Fibroblast of skin of scalp (primary cell): ENCODE data around the gene NCCRP1. TPM values are rescaled to one million over a fixed set of nuclear protein-coding genes. Genes with fewer than 3 reads are reported as not detected.

Experiments
- DNase-seq: peaks from one replicate; pipeline ENCODE4 v3.0.0-alpha.2; 2013
- polyA plus RNA-seq, 2 experiments: library from polyadenylated mRNA; unstranded; fragments of 120-200 nt; gene quantifications; one replicate each; pipeline ENCODE4 v1.2.1, GENCODE V29; 2013; ENCODE audit not compliant: insufficient read length in 2 of 2

The NCCRP1 gene, protein sequence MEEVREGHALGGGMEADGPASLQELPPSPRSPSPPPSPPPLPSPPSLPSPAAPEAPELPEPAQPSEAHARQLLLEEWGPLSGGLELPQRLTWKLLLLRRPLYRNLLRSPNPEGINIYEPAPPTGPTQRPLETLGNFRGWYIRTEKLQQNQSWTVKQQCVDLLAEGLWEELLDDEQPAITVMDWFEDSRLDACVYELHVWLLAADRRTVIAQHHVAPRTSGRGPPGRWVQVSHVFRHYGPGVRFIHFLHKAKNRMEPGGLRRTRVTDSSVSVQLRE
- not detected for polyA plus RNA-seq (2013, experiment 1 of 2; ENCODE audit: insufficient read length)
- polyA plus RNA-seq (2013, experiment 2 of 2; ENCODE audit: insufficient read length) = not detected

DNA sequence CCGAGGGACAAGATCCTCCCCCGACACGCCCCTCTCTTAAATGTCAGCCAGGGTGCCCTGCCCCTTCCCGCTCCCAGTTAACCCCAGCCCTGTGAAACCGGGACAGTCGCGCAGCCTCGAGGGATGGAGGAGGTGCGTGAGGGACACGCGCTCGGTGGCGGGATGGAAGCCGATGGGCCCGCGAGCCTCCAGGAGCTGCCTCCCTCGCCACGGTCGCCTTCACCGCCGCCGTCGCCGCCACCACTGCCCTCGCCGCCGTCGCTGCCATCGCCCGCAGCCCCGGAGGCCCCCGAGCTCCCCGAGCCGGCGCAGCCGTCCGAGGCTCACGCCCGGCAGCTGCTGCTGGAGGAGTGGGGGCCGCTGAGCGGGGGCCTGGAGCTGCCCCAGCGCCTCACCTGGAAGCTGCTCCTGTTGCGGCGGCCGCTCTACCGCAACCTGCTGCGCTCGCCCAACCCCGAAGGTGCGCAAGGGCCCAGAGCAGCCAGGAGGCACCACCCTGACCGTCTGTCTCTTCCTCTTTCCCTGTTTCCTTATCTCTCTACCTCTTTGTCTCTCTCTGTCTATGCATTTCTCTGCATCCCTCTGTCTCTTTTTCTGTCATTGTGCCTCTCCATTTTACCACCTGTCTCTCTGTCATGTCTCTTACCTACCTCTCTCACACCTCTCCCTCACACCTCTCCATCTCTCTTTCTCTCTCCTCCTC lies at the start of gene NCCRP1:
Gene NCCRP1, plus strand, starts transcription at position 105 of the 703 bp plus-strand sequence. Its CDS starts 19 bp downstream, at position 124.
- DNase-seq = no peak

DNA sequence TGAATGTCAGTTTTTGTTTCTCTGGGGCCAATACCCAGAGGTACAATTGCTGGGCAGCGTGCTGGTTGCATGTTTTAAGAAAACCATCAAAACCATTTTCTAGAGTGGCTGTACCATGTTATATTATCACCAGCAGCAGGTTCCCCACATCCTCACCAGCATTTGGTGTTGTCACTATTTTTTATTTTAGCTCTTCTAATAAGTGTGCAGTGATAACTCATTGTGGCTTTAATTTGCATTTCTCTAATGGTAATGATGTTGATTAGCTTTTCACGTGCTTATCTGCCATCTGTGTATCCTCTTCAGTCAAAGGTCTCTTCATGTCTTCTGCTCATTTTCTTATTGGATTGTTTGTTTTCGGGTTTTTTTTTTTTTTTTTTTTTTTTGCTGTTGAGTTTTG lies 49.3 kb upstream of the NCCRP1 start:
- no peak for DNase-seq

DNA sequence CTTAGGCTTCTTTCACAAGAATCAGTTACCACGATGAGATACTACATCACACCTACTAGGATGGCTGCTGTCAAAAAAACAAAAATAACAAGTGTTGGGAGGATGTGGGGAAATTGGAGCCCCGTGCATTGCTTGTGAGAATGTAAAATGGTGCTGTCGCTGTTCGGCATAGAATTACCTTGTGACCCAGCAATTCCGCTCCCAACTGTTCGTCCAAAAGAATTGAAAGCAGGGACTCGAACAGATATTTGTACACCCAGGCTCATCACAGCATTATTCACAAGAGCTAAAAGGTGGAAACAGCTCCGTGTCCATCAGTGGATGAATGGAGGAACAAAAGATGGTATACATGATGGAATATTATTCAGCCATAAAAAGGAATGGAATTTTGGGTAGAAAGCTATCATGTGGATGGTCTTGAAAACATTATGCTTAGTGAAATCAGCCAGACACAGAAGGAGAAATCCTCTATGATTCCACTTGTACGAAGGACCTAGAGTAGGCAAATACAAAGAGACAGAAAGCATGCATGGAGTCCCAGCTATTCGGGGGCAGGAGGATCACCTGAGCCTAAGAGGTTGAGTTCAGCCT lies 47.7 kb upstream of the NCCRP1 start:
- no peak for DNase-seq

DNA sequence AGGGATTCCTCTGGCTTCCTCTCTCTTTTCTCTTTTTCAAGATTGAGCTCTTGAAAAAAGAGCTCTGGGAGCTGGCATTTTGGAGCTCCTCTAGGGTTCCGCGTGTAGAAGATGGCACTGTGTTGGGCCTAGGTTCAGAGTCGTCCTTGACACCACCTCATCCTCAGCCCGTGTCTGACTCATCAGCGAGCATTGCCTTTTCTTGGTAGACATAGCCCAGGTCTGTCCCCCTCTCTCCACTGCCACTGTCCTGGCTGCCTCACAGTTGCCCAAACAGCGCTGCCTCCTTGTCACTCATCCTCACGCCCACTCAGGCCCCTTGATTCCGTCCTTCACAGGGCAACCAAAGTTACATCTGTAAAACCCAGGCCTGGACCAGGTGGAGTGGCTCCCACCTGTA lies 46.5 kb upstream of the NCCRP1 start:
- DNase-seq = no peak

DNA sequence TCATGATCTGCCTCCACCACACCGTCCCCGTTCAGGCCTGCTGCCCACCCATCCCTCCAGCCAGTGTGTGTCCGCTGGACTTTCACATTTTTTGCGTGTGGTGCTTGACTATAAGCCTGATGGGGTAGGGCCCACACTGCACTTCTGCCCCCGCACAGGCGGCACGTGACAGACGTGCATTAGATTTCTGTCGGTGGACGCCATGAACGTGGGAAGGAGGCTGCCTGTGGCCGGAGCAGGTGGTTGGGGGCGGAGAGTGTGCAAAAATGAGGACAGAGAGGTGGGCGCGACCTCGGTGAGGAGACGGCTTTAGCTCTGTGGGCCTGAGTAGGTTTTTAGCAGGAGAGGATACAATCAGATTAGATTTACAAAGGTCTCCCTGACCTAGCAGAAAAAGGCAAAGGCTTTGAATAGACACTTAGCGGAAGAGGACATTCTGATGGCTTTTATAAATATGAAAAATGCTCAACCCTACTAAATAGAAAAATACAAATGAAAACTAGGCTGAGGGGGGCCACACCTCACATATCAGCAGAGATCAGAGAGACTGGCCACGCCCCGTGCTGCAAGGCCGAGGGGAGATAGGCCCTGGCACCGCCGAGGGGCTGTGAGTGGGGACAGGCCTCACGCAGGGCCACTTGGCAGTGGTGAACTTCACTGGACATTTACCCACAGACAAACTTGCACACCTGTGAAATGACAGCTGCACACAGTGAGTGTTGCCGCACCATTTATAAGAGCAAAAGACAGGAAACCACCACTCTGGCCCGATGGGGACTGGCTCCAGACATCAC lies 45.8 kb upstream of the NCCRP1 start:
- no peak for DNase-seq

DNA sequence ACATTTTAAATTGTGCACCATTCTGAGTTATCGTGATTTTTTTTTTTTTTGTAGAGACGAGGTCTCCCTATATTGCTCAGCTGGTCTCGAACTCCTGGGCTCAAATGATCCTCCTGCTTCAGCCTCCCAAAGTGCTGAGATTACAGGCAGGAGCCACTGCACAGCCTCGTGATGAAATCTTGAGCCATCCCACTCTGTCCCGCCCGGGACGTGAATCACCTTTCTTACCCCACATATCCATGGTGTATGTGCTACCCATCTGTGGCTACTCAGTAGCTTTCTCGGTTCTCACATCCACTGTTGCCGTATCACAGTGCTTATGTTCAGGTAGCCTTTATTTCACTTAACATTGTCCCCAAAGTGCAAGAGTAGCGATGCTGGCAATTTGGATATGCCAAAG lies 44.7 kb upstream of the NCCRP1 start:
- no peak for DNase-seq

DNA sequence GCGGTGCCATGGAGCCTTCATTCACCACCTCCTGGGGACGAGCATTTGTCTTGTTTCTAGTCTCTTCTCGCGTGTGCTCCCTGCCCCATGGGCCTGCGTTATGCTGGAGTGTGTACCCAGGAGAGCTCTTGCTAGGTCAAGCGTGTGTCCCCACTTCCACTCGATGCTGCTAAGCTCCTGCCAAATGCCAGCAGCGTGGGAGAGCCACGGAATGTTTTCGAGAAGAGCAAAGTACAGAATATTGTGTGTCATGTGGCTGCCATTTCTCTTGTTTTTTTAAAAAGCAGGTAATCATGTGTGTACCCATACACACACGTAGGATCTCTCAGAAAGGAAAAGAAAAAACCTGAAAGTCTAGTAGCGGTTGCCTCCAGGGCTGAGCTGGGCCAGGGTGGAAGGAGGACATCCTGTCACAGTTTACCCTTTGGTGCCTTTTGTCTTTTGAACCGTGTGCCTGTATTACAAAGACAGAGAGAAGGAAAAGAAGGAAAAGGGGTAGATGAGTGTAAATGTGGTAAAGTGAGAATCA lies 42.6 kb upstream of the NCCRP1 start:
- no peak for DNase-seq

DNA sequence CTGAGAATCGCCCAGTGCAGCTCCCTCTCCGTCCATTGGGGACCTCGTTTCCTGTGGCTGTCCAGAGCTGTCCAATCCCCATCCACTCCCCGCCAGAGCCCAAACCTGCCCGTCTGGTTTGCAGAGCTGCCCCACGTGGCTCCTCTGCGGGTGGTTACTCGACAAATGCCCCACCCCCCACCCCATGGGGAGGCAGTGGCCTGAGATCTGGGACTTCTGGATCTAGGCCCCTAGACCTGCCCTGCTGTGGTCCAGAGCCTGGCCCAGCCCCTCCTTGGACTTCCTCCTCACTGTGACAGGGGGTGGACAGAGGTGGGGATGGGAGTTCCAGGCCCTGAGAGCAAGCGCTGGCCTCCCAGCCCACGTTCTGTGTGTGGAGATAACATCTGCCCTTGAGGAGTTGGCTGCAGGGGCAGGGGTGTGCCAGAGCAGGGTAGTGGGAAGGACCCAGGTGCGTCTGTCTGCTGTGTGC lies 42.1 kb upstream of the NCCRP1 start:
- peak; percentile 16 for DNase-seq

DNA sequence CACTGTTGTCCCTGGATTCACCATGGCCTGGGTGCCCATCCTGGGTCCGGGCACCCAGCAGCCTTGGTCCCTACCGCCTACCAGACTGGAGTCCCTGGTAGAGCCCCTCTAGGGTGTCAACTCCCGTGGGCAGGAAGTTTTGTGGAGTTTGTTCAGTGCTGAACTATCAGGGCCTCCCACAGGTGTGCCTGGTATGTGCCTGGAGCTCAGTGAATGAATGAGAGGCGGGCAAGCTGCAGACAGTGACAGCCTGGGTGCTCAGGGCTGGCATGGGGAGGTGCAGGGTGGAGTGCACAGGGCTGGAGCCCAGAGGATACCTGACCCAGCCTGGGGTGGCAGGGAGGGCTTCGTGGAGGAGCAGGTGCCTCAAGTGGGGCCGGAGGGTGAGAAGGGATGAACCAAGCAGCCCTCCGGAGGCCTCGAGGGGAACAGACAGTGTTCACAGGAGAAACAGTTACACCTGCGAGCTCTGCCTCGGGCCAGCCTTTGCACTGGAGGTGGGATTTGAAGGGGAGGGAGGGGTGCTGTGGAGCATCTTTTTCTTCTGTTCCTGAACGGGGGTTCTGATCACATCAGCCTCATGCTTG lies 41.6 kb upstream of the NCCRP1 start:
- DNase-seq = no peak

DNA sequence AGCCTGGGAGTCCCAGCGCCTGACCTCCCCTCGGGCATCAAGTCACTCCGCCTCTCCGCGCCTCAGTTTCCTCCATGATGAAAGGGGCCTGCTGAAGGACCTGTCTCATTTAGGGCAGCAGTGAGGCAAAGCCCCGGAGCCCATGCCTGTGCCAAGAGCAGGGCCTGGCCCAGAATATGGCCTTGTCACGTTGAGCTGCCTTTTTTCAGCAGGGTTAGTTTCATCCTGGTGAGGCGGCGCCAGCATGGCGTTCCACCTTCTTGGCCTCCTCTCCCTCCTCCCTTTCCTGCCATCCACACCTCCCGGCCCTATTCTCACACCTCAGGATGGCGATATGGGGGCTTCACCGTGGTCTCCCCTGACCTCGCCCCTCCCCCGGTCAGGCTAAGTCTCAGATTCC lies 41.0 kb upstream of the NCCRP1 start:
- no peak for DNase-seq

DNA sequence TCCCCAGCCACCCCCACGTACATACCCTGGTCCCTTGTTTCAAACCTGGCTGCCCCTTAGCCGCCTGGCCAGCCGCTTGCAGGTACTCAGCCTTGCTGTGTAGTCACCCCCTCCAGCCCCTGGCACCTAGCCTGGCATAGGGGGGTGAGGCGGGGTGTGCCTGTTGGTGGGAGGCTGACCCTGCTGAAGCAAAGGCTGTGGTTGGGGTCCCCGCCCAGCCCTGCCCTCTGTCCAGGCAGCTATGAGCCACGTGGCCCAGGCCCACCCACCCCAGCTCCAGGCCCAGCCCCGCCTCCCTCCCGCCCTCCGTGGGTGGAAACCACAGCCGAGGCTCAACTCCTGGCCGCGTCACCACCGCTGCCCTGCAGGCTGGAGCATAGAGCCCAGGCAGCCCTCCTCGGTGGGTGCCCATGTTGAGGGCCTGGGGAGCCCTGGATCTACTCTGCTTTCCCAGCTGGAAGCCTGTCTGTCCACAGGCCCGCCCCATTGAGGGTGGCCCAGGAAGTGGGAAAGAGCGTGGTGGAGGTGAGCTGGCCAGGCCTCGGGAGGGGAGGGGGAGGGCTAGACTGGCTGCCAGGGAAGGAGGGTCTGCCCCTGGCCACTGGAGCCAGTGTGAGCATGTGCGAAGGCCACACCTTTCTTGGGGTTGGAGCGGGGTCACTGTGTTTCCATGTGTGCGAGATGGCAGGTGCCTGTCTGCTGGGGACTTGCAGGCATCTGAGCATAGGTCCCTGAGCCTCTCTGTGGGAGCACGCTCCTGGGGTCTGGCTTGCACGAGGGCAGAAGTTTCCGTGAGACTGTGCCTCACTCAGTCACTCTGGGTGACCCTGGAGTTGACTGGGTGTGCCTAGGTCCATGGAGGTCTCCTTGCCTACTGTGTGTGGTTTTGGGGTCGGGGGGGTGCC lies 40.2 kb upstream of the NCCRP1 start:
- no peak for DNase-seq

DNA sequence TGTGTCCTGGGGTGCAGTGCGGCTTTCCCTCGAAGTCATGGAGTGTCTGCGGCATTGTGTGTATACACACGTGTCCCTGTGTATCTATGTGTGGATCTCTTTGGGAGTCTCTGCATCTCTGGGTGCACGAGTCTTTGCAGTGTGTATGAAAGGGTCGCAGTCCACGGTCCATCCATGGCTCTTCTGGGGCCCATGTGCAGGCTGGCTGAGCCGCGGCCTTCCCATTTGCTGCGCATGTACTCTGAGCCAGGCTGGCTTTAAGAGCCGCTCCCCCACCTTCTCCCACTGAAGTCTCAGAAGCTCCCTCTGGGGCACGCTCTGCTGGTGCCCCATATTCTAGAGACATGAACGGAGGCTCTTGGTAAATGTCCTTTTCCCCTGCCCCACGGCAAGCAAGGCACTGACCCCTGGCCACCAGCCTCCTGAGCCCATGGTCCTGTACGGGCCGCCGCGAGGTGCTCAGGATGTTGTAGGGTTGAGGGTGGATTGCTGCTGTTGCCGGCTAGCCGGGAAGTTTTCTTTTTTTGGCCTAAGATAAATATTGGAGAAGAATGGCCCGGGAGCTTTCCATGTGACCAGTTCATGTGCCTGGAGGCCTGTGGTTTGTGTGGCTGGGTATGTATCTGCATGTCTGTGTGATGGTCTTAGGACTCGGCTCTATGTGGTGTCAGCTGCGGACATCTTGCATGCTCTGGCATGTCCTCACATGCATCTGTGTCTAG lies 39.3 kb upstream of the NCCRP1 start:
- DNase-seq = no peak

DNA sequence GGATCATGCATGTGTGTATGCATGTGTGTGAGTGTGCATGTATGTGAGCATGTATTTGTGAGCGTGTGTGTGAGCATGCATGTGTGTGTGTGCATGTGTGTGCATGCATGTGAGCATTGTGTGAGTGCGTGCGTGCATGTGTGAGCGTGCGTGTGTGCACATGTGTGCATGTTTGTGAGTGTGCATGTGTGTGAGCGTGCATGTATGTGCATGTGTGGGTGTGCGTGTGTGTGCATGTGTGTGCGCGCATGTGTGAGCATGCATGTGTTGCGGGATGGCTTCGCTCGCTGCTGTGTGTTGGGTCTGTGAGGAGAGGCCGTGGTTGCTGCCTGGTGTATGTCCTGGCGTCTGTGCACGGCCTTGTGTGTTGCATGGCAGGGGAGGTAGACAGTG lies 38.8 kb upstream of the NCCRP1 start:
- no peak for DNase-seq

DNA sequence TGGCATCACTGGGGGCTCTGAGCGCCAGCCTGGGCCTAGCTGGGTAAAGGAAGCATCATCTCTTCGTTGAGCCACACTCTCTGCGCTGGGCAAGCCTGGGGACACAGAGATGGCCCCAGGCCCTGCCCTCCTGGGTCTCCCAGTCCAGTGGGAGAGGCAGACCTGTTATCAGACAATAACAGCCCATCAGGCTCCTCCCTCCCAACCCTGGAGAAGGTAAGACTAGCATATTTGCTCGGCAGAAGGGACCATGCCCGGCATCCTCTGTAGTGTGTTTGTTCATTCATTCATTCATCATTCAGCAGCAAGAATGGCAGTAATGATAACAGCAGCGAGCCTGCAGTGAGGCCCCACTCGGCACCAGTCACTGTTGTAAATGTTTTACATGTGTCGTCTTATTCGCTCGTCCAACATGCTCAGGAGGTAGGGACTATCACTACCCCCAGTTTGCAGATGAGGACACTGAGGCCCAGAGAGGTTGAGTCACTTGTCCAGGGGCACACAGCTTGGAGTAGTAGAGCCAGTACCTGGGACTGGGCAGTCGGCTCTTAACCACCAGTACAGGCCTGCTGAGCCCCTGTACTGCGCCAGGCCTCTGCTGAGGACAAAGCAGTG lies 38.0 kb upstream of the NCCRP1 start:
- no peak for DNase-seq

DNA sequence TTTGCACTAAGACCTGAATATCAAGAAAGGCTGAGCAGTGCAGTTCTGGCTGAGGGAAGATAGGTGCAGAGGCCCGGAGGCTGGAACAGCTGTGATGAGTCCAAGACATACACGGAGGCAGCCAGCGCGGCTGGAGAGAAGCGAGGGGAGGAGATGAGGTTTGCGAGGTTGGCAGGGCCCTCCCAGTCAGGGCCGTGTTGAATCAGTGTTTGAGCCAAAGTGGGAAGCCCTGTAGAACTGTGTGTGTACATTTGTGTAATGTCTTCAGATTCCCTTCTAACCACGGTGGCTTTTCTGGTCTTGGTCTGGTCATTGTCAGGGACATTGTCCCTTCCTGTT lies 36.3 kb upstream of the NCCRP1 start:
- DNase-seq = peak; percentile 10

DNA sequence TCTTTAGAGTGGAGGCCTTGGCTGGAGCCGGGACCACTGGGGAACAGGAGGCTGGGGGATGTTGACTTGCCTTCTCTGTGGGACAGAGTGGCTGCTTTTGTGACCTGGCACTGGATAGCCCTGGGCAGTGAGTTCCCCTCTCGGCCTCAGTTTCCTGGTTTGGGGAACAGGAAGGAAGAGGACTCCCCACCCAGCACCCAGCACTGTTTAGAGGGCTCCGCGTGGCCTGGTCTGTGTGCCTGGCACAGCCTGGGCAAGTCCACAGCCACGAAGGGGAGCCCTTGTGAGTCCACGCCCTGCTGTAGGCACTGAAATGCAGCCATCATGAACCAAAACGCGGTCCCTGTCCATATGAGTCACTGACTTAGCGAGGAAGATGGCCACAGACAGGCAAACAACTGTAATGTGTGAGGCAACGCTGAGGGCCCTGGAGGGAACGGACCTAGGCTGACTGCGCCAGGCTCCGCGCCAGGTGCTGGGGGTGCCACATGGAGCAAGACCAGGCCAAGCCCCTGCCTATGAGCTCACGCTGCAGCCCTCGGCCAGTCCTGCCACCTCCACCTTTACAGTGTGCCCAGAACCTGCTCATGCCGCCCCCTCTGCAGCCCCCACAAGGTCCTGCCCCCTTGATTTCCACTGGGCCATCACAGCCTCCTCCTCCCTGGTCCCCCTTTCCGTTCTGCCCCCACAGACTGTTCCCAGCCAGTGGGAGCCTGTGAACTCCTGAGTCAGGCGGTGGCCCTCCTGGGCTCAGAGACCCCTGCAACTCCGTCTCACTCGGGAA lies 35.7 kb upstream of the NCCRP1 start:
- no peak for DNase-seq

DNA sequence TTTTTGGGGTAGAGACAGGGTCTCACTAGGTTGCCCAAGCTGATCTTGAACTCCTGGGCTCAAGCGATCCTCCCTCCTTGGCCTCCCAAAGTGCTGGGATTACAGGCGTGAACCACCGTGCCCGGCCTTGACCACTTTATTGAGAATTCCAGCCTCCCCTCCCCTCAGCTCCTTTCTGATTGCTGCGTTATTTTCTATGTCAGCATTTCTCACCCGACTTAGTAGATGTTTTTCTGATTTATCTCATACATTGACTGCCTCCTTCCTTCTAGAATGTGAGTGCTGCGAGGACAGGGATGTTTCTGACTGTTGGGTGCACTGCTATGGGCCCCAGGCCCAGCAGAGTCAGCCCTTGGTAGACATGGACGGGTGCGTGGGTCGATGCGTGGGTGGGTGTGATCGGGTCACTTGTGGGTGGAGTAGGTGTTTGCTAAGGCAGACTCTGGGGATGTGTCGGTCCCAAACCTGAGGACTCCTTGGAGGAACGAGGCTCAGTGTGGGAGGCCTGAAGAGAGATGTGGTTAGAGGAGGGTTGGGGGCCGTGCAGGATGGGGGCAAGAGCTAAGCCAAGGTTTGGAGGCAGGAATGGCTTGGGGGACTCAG lies 34.2 kb upstream of the NCCRP1 start:
- DNase-seq = no peak

DNA sequence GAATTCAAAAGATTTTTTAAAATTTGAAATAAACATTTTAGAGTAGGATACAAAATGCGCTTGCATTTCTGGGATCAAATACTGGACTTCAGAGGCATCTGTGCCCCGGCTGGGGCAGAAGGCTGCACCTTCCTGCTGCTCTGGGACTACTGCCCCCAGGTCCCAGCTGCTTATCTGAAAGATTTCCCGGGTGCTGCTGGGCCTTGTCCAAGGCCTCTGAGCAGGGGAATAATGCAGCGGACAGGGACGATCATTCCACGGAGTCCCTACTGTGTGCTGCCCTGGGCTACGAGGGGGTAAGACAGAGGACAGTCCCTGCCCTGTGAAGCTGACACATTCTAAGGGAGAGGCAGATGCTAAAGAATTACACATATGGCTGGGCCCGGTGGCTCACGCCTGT lies 33.1 kb upstream of the NCCRP1 start:
- no peak for DNase-seq

DNA sequence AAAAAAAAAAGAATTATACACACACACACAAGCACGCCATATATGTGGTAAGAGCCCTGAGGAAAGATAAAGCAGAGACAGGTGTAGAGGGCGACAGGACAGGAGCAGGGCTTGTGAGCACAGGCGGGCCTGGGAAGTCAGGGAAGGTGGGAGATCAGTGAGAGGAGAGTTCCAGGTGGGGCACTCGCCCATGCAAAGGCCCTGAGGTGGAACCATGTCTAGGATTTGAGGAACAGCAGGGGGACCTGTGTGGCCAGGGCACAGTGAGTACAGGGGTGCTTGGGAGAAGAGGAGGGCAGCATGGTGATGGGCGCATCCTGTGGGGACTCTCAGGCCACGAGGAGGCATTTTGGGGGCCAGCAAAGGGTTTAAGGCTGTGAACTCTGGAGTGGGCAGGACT lies 32.5 kb upstream of the NCCRP1 start:
- no peak for DNase-seq
